Keratinocyte (primary cell): ENCODE measurements around the gene CACNG3. TPM values are rescaled to one million over a fixed set of nuclear protein-coding genes. Genes with fewer than 3 reads are reported as not detected.

Experiments used
- DNase-seq: peaks from one replicate; pipeline ENCODE4 v3.0.0-alpha.2; 2011; ENCODE audit warnings: low read depth, missing footprints, low spot score
- FAIRE-seq: peaks from 2 replicates; lab custom pipeline; 2011; peaks lifted over from hg19 to GRCh38; lab: Jason Lieb, UNC
- H2AFZ ChIP-seq: 2 replicates; pipeline ENCODE4 v1.6.0; 2012; ENCODE audit warnings: low read length, control low read depth, inconsistent platforms; ENCODE audit not compliant: control insufficient read depth
- H3K27ac ChIP-seq: 2 replicates; pipeline ENCODE4 v1.5.1; 2011; ENCODE audit warnings: low read length; ENCODE audit not compliant: control insufficient read depth, insufficient read depth
- H3K27me3 ChIP-seq: 3 replicates; pipeline ENCODE4 v1.6.0; 2011; ENCODE audit warnings: low read length; ENCODE audit not compliant: control insufficient read depth, insufficient read depth; ENCODE audit errors: extremely low read depth
- H3K36me3 ChIP-seq, 2 experiments: 2 replicates in 1 of 2; 3 replicates in 1 of 2; pipeline ENCODE4 v1.5.1; 2011; ENCODE audit warnings: low read length in 2 of 2, mild to moderate bottlenecking in 1 of 2; ENCODE audit not compliant: control insufficient read depth in 2 of 2, insufficient read depth in 2 of 2; ENCODE audit errors: extremely low read depth in 1 of 2
- H3K4me1 ChIP-seq: 3 replicates; pipeline ENCODE4 v1.5.1; 2011; ENCODE audit warnings: low read length; ENCODE audit not compliant: control insufficient read depth, insufficient read depth; ENCODE audit errors: extremely low read depth
- H3K4me2 ChIP-seq: 3 replicates; pipeline ENCODE4 v1.6.0; 2011; ENCODE audit warnings: low read depth, low read length; ENCODE audit not compliant: control insufficient read depth, insufficient read depth; ENCODE audit errors: extremely low read depth
- H3K4me3 ChIP-seq, 3 experiments: fragments of 200-600 bp in 1 of 3; sonication (generic) in 1 of 3; 2 replicates in 2 of 3; 3 replicates in 1 of 3; pipeline ENCODE4 v1.5.1; 2011 to 2016; ENCODE audit warnings: low read length in 3 of 3, mild to moderate bottlenecking in 3 of 3, control low read depth in 2 of 3, inconsistent platforms in 1 of 3, low read depth in 1 of 3, mixed read lengths in 1 of 3, mixed run types in 1 of 3, moderate library complexity in 1 of 3; ENCODE audit not compliant: control insufficient read depth in 2 of 3, insufficient read depth in 2 of 3; ENCODE audit errors: extremely low read depth in 1 of 3
- H3K79me2 ChIP-seq: 2 replicates; pipeline ENCODE4 v1.6.0; 2012; ENCODE audit warnings: low read length; ENCODE audit not compliant: control insufficient read depth, insufficient read depth
- H3K9ac ChIP-seq: 3 replicates; pipeline ENCODE4 v1.6.0; 2011; ENCODE audit warnings: low read length; ENCODE audit not compliant: control insufficient read depth, insufficient read depth; ENCODE audit errors: extremely low read depth
- H3K9me1 ChIP-seq: 3 replicates; pipeline ENCODE4 v1.6.0; 2011; ENCODE audit warnings: low read length; ENCODE audit not compliant: control insufficient read depth, insufficient read depth; ENCODE audit errors: extremely low read depth
- H3K9me3 ChIP-seq: 2 replicates; pipeline ENCODE4 v1.5.1; 2012; ENCODE audit warnings: low read depth, low read length; ENCODE audit not compliant: control insufficient read depth
- H4K20me1 ChIP-seq: 3 replicates; pipeline ENCODE4 v1.6.0; 2011; ENCODE audit warnings: low read length; ENCODE audit not compliant: control insufficient read depth, insufficient read depth; ENCODE audit errors: extremely low read depth
- CTCF ChIP-seq, 3 experiments: IDR thresholded peaks in 1 of 3; conservative IDR thresholded peaks in 1 of 3; optimal IDR thresholded peaks in 1 of 3; 2 replicates in 2 of 3; 3 replicates in 1 of 3; pipeline versions ENCODE3 to v1.5.1; 2011; ENCODE audit warnings: low read length in 3 of 3, mild to moderate bottlenecking in 3 of 3, moderate library complexity in 2 of 3, control low read depth in 1 of 3, inconsistent platforms in 1 of 3; ENCODE audit not compliant: insufficient read depth in 2 of 3; ENCODE audit errors: extremely low read depth in 1 of 3
- EZH2 ChIP-seq: IDR thresholded peaks from one replicate; pipeline ENCODE4 v1.6.1; 2012; ENCODE audit warnings: inconsistent platforms, mild to moderate bottlenecking, low read length, moderate library complexity
- dilution Hi-C: fragments of 300-500 bp; cut with MboI; formaldehyde crosslinking; loops from one replicate; pipeline ENCODE4 v1.7.0; 2020; ENCODE audit warnings: low sequenced_read_pairs; ENCODE audit not compliant: extremely low pct_ligation_motif_present
- polyA plus RNA-seq, 5 experiments: library from polyadenylated mRNA; depleted of rRNA in 3 of 5; stranded (reverse) in 3 of 5; stranded (forward) in 1 of 5; unstranded in 1 of 5; fragments of >200 nt; gene quantifications; 1 replicate in 1 of 5; 2 replicates in 3 of 5; 3 replicates in 1 of 5; pipeline versions ENCODE4 v1.2.1 to v1.2.3, GENCODE V29; 2011 to 2012; ENCODE audit warnings: missing spikeins in 2 of 5, low read depth in 1 of 5, low replicate concordance in 1 of 5

The CACNG3 gene
- polyA plus RNA-seq, 1 donor (not counting 4 experiments of a cell fraction or from before 2014, with no cell fraction given): not detected

- DNase-seq (no peak), FAIRE-seq (no peak)
- no peak overlapping the region for H3K27ac ChIP-seq
- no peak overlapping the region for H2AFZ ChIP-seq
- H3K9me1 ChIP-seq: no peaks in the 10 kb centered on the region
- H4K20me1 ChIP-seq: no peaks in the 10 kb centered on the region
- dilution Hi-C loops: no loop called here
- H3K4me2 ChIP-seq: no peak overlapping the region
- H3K36me3 ChIP-seq: no peaks in the 10 kb centered on the region
- H3K4me3 ChIP-seq: no peak overlapping the region
- no peaks in the 10 kb centered on the region for H3K27me3 ChIP-seq
- H3K9me3 ChIP-seq: no peaks in the 10 kb centered on the region
- H3K9ac ChIP-seq: no peak overlapping the region
- no peaks in the 10 kb centered on the region for H3K79me2 ChIP-seq
- no peaks in the 10 kb centered on the region for H3K4me1 ChIP-seq
- TF ChIP-seq CTCF (optimal IDR thresholded peaks at IDR 0.05 in 1 of 3, IDR thresholded peaks at IDR 0.05 in 1 of 3, conservative IDR thresholded peaks at IDR 0.05 in 1 of 3; ENCODE audit: extremely low read depth in 1 of 3, insufficient read depth in 2 of 3, low read length in 3 of 3) (no peak), EZH2 (no peak)
Measured at GRCh38 chr16:24246911-24247607, 9.1 kb upstream of the CACNG3 start.

GRCh38 chr16:24253192-24253591 is 2.9 kb upstream of the CACNG3 start:
- Histone ChIP-seq H3K4me1 (no peaks in the 10 kb centered on the region), H3K79me2 (no peaks in the 10 kb centered on the region), H3K4me3 (no peak overlapping the region), H3K9ac (no peak overlapping the region), H3K9me1 (no peaks in the 10 kb centered on the region), H4K20me1 (no peaks in the 10 kb centered on the region), H3K9me3 (no peaks in the 10 kb centered on the region), H3K27ac (no peak overlapping the region), H2AFZ (no peak overlapping the region), H3K27me3 (no peaks in the 10 kb centered on the region), H3K4me2 (no peak overlapping the region), H3K36me3 (no peaks in the 10 kb centered on the region)
- TF ChIP-seq CTCF (optimal IDR thresholded peaks at IDR 0.05 in 1 of 3, IDR thresholded peaks at IDR 0.05 in 1 of 3, conservative IDR thresholded peaks at IDR 0.05 in 1 of 3; ENCODE audit: extremely low read depth in 1 of 3, insufficient read depth in 2 of 3, low read length in 3 of 3) (peak; percentile 48 to 71 (median 62)), EZH2 (no peak)
- dilution Hi-C loops: no loop called here
- FAIRE-seq: no peak
- peak; percentile 9 for DNase-seq
